H1 (cell line): ENCODE results near the gene ARHGAP24. TPM values are rescaled to one million over a fixed set of nuclear protein-coding genes. Genes with fewer than 3 reads are reported as not detected.

Experiments used
- CTCF ChIA-PET: fragments of 300-600 bp; sonication (Branson Sonifier 250); formaldehyde crosslinking; loops from one replicate; lab custom pipeline; 2021; ENCODE audit not compliant: partially characterized antibody; lab: Charles Lee
- POLR2A ChIA-PET: fragments of 300-600 bp; sonication (Branson Sonifier 250); formaldehyde crosslinking; loops from one replicate; lab custom pipeline; 2021; ENCODE audit warnings: inconsistent platforms; ENCODE audit not compliant: partially characterized antibody; lab: Charles Lee
- DNase-seq, 2 experiments: peaks; one replicate each; pipeline versions ENCODE4 v3.0.0 to v3.0.0-alpha.2; 2010 to 2022; ENCODE audit warnings: low spot score in 2 of 2, low read depth in 1 of 2, mixed read lengths in 1 of 2
- FAIRE-seq: peaks from 2 replicates; lab custom pipeline; 2011; peaks lifted over from hg19 to GRCh38; lab: Jason Lieb, UNC
- H2AFZ ChIP-seq: 2 replicates; pipeline ENCODE4 v1.8.1; 2012; ENCODE audit warnings: low read length, inconsistent platforms
- H2AK5ac ChIP-seq: 2 replicates; pipeline ENCODE4 v1.6.1; 2013; ENCODE audit warnings: low read depth, low read length
- H2BK120ac ChIP-seq: replicated peaks from 2 replicates; pipeline ENCODE3; 2013; ENCODE audit warnings: low read depth, low read length, inconsistent platforms
- H2BK12ac ChIP-seq: 2 replicates; pipeline ENCODE4 v1.6.1; 2013; ENCODE audit warnings: low read depth, low read length
- H2BK15ac ChIP-seq: 2 replicates; pipeline ENCODE4 v1.6.1; 2013; ENCODE audit warnings: low read length
- H2BK20ac ChIP-seq: 2 replicates; pipeline ENCODE4 v1.6.1; 2013; ENCODE audit warnings: low read length
- H2BK5ac ChIP-seq: 2 replicates; pipeline ENCODE4 v1.6.1; 2013; ENCODE audit warnings: low read depth, low read length
- H3K14ac ChIP-seq: 2 replicates; pipeline ENCODE4 v1.6.1; 2013; ENCODE audit warnings: inconsistent platforms; ENCODE audit not compliant: insufficient read length
- H3K18ac ChIP-seq: 2 replicates; pipeline ENCODE4 v1.6.1; 2013; ENCODE audit warnings: low read length; ENCODE audit errors: extremely low read depth
- H3K23ac ChIP-seq: 2 replicates; pipeline ENCODE4 v1.6.1; 2013; ENCODE audit warnings: inconsistent platforms; ENCODE audit not compliant: insufficient read length
- H3K23me2 ChIP-seq: 2 replicates; pipeline ENCODE4 v1.6.1; 2013; ENCODE audit warnings: low read depth, low read length
- H3K27ac ChIP-seq: 2 replicates; pipeline ENCODE4 v1.6.1; 2011; ENCODE audit warnings: low read depth, low read length, inconsistent platforms
- H3K27me3 ChIP-seq, 4 experiments: replicated peaks in 1 of 4; 1 replicate in 1 of 4; 2 replicates in 3 of 4; pipeline versions ENCODE4 v1.6.1 to v1.8.1; 2011 to 2013; ENCODE audit warnings: low read length in 3 of 4, mild to moderate bottlenecking in 3 of 4, inconsistent platforms in 2 of 4, mixed read lengths in 2 of 4, moderate library complexity in 1 of 4; ENCODE audit not compliant: control insufficient read depth in 3 of 4, insufficient read depth in 3 of 4; ENCODE audit errors: extremely low read depth in 1 of 4
- H3K36me3 ChIP-seq, 4 experiments: 2 replicates each; pipeline versions ENCODE4 v1.6.1 to v1.8.1; 2011 to 2013; ENCODE audit warnings: mild to moderate bottlenecking in 4 of 4, low read length in 3 of 4, moderate library complexity in 2 of 4, control low read depth in 1 of 4, inconsistent platforms in 1 of 4; ENCODE audit not compliant: insufficient read depth in 4 of 4, control insufficient read depth in 2 of 4
- H3K4ac ChIP-seq: replicated peaks from 2 replicates; pipeline ENCODE3; 2013; ENCODE audit warnings: low read length, low read depth, mixed read lengths, inconsistent platforms; ENCODE audit not compliant: insufficient read length
- H3K4me1 ChIP-seq, 4 experiments: replicated peaks in 1 of 4; 1 replicate in 1 of 4; 2 replicates in 3 of 4; pipeline versions ENCODE4 v1.6.1 to v1.8.1; 2011 to 2013; ENCODE audit warnings: low read length in 3 of 4, inconsistent platforms in 2 of 4, mixed read lengths in 1 of 4; ENCODE audit not compliant: insufficient read depth in 4 of 4, control insufficient read depth in 3 of 4
- H3K4me2 ChIP-seq, 2 experiments: 2 replicates each; pipeline versions ENCODE4 v1.6.1 to v1.8.1; 2011 to 2013; ENCODE audit warnings: low read depth in 2 of 2, low read length in 2 of 2, control low read depth in 1 of 2, inconsistent platforms in 1 of 2, mild to moderate bottlenecking in 1 of 2; ENCODE audit not compliant: insufficient read depth in 1 of 2
- H3K4me3 ChIP-seq, 4 experiments: fragments of 200-600, 300-600 bp in 1 of 4; sonication (generic), shearing (Covaris generic), sonication (Bioruptor Twin) in 1 of 4; 2 replicates each; pipeline versions ENCODE4 v1.5.1 to v1.8.1; 2011 to 2016; ENCODE audit warnings: low read length in 4 of 4, low read depth in 3 of 4, control low read depth in 2 of 4, inconsistent platforms in 2 of 4, mild to moderate bottlenecking in 2 of 4, mixed read lengths in 1 of 4, moderate library complexity in 1 of 4; ENCODE audit not compliant: insufficient read depth in 2 of 4; ENCODE audit errors: extremely low read depth in 1 of 4
- H3K56ac ChIP-seq: replicated peaks from 2 replicates; pipeline ENCODE3; 2013; ENCODE audit warnings: low read depth, mild to moderate bottlenecking, mixed read lengths, low read length, inconsistent platforms; ENCODE audit not compliant: insufficient read length
- H3K79me1 ChIP-seq: 2 replicates; pipeline ENCODE4 v1.6.1; 2013; ENCODE audit warnings: low read depth, low read length, control low read depth
- H3K79me2 ChIP-seq, 2 experiments: 2 replicates each; pipeline versions ENCODE4 v1.6.1 to v1.8.1; 2012 to 2013; ENCODE audit warnings: low read length in 2 of 2, mild to moderate bottlenecking in 2 of 2, inconsistent platforms in 1 of 2; ENCODE audit not compliant: insufficient read depth in 2 of 2, control insufficient read depth in 1 of 2
- H3K9ac ChIP-seq, 4 experiments: replicated peaks in 1 of 4; 1 replicate in 1 of 4; 2 replicates in 3 of 4; pipeline versions ENCODE4 v1.6.1 to v1.8.1; 2011 to 2013; ENCODE audit warnings: low read depth in 3 of 4, low read length in 3 of 4, control low read depth in 2 of 4, mild to moderate bottlenecking in 2 of 4, moderate library complexity in 2 of 4, inconsistent platforms in 1 of 4; ENCODE audit errors: extremely low read depth in 1 of 4
- H3K9me3 ChIP-seq, 2 experiments: 2 replicates each; pipeline versions ENCODE4 v1.6.1 to v1.8.1; 2012 to 2013; ENCODE audit warnings: mild to moderate bottlenecking in 2 of 2, moderate library complexity in 2 of 2, control low read depth in 1 of 2, inconsistent platforms in 1 of 2, low read depth in 1 of 2, low read length in 1 of 2, mixed read lengths in 1 of 2; ENCODE audit not compliant: insufficient read depth in 2 of 2
- H4K20me1 ChIP-seq, 2 experiments: replicated peaks in 1 of 2; 2 replicates each; pipeline versions ENCODE3 to v1.8.1; 2011 to 2013; ENCODE audit warnings: inconsistent platforms in 2 of 2, low read length in 2 of 2, mild to moderate bottlenecking in 1 of 2; ENCODE audit not compliant: insufficient read depth in 2 of 2, control insufficient read depth in 1 of 2
- H4K5ac ChIP-seq: 2 replicates; pipeline ENCODE4 v1.6.1; 2013; ENCODE audit warnings: low read length, low read depth, mixed read lengths, inconsistent platforms; ENCODE audit not compliant: insufficient read length
- H4K8ac ChIP-seq: 2 replicates; pipeline ENCODE4 v1.8.0; 2013; ENCODE audit warnings: mild to moderate bottlenecking, moderate library complexity, low read length, inconsistent platforms; ENCODE audit not compliant: insufficient read depth; ENCODE audit errors: extremely low read depth
- H4K91ac ChIP-seq: replicated peaks from 2 replicates; pipeline ENCODE3; 2013; ENCODE audit warnings: low read length, mixed read lengths, inconsistent platforms; ENCODE audit not compliant: insufficient read length
- BCL11A ChIP-seq, 2 experiments: IDR thresholded peaks; one replicate each; pipeline ENCODE4 v1.6.1; 2011; ENCODE audit warnings: low read depth in 2 of 2, low read length in 2 of 2, mild to moderate bottlenecking in 2 of 2
- BRCA1 ChIP-seq: IDR thresholded peaks from 2 replicates; pipeline ENCODE4 v1.6.1; 2012; ENCODE audit warnings: low read depth, low read length, improper control_type of control experiment
- EZH2 ChIP-seq: fragments of 200-600 bp; sonication (generic); IDR thresholded peaks from 2 replicates; pipeline ENCODE4 v1.7.1; 2012; ENCODE audit warnings: low read depth, mild to moderate bottlenecking, moderate library complexity, low read length, inconsistent platforms; ENCODE audit not compliant: severe bottlenecking
- KDM5A ChIP-seq: fragments of 200-600 bp; IDR thresholded peaks from 2 replicates; pipeline ENCODE4 v1.7.1; 2012; ENCODE audit warnings: mild to moderate bottlenecking, low read length, inconsistent platforms, mixed read lengths
- TCF12 ChIP-seq: IDR thresholded peaks from 2 replicates; pipeline ENCODE4 v1.6.1; 2011; ENCODE audit warnings: low read depth, mild to moderate bottlenecking, low read length
- WGBS, 2 experiments: shearing (Covaris generic) in 1 of 2; methylation state at CpG; one replicate each; pipeline versions ENCODE4 v1.1.6 to v1.1.7; 2013 to 2015; ENCODE audit warnings: low lambda C conversion rate in 2 of 2, mixed read lengths in 2 of 2, inconsistent platforms in 1 of 2, low coverage in 1 of 2, missing lambda C conversion rate in 1 of 2; ENCODE audit not compliant: insufficient replicate concordance in 2 of 2, insufficient coverage in 1 of 2, insufficient read length in 1 of 2; ENCODE audit errors: extremely low coverage in 1 of 2, missing lambda C conversion rate in 1 of 2; 5-methylcytosine and 5-hydroxymethylcytosine counted together
- polyA plus RNA-seq, 7 experiments: library from polyadenylated mRNA; depleted of rRNA in 3 of 7; stranded (reverse) in 5 of 7; unstranded in 2 of 7; fragments of >200 nt in 5 of 7; fragments of 200-250 nt in 2 of 7; gene quantifications; 1 replicate in 5 of 7; 2 replicates in 1 of 7; 4 replicates in 1 of 7; pipeline versions ENCODE4 v1.2.1 to v1.2.3, GENCODE V29; 2011 to 2013; ENCODE audit warnings: missing spikeins in 2 of 7, mixed read lengths in 2 of 7
- total RNA-seq: library from RNA; stranded (reverse); fragmentation: NEBNext Ultra II Directional; extraction: Animal tissue kit (Norgen Biotek cat#: 25700); gene quantifications from 2 replicates; pipeline ENCODE4 v1.2.1, GENCODE V29; 2021

The ARHGAP24 gene
- total and polyA plus RNA-seq, 2 of the 8 experiments (the other 6 are each of a cell fraction or from before 2014, with no cell fraction given), result 0.08 to 0.50 TPM

- 93% methylated on average over 2 of the region's 3 CpGs; no CpG with 5 or more reads in 1 of the 2 experiments for WGBS, 2 experiments
- CTCF ChIA-PET, result no interaction called here
Measured at GRCh38 chr4:85700362-85700761, 225.4 kb downstream of the ARHGAP24 start.

More at GRCh38 chr4:85700362-85700761, 225.4 kb downstream of the ARHGAP24 start:
- Histone ChIP-seq H2AFZ (no peak overlapping the region), H3K9me3 (no peaks in the 10 kb centered on the region), H3K79me2 (no peaks in the 10 kb centered on the region), H2BK12ac (no peak overlapping the region), H3K36me3 (no peaks in the 10 kb centered on the region), H3K23me2 (no peaks in the 10 kb centered on the region), H2BK15ac (no peak overlapping the region), H2BK120ac (no peak overlapping the region), H3K79me1 (no peaks in the 10 kb centered on the region), H2BK20ac (no peak overlapping the region), H3K14ac (no peak overlapping the region), H3K9ac (no peak overlapping the region), H3K18ac (no peak overlapping the region), H4K5ac (no peak overlapping the region), H3K27ac (no peak overlapping the region), H4K91ac (no peak overlapping the region), H3K27me3 (no peaks in the 10 kb centered on the region), H3K4me1 (no peaks in the 10 kb centered on the region), H2AK5ac (no peak overlapping the region), H3K4me2 (no peak overlapping the region), H4K8ac (no peak overlapping the region), H2BK5ac (no peak overlapping the region), H3K4me3 (no peak overlapping the region), H3K56ac (no peak overlapping the region), H3K4ac (no peak overlapping the region), H3K23ac (no peak overlapping the region), H4K20me1 (no peaks in the 10 kb centered on the region)
- no peak for TF ChIP-seq TCF12
- TF ChIP-seq KDM5A, result no peak
- TF ChIP-seq EZH2, result no peak
- TF ChIP-seq BCL11A (IDR thresholded peaks at IDR 0.05; ENCODE audit: low read depth in 2 of 2, low read length in 2 of 2), result no peak
- no peak for TF ChIP-seq BRCA1
- DNase-seq, result no peak
- POLR2A ChIA-PET, result no interaction called here
- no peak for FAIRE-seq
